ENCODE results near the gene KLK7. TPM values are rescaled to one million over a fixed set of nuclear protein-coding genes. Genes with fewer than 3 reads are reported as not detected.

KLK7 gene
- total and polyA plus RNA-seq, 2 of the 4 experiments (the other 2 are of a cell fraction): not detected

GRCh38 chr19:50963381-50963780 lies 20.3 kb downstream of the KLK7 start:
- Histone ChIP-seq H3K4ac (ENCODE audit: low read depth, low read length) (no peak overlapping the region), H3K4me1 (ENCODE audit: control insufficient read depth, insufficient read depth, low read length) (no peaks in the 10 kb centered on the region), H3K9me3 (ENCODE audit: control insufficient read depth, insufficient read depth, low read length) (peaks cover 17% of the 10 kb centered on the region; the same call in 1 of the 2 replicates), H3K79me1 (ENCODE audit: low read depth in 1 of 2, low read length in 2 of 2) (no peaks in the 10 kb centered on the region), H3K23ac (ENCODE audit: low read depth, low read length) (no peak overlapping the region), H3K27me3 (ENCODE audit: control insufficient read depth, insufficient read depth, low read length) (no peaks in the 10 kb centered on the region), H3K14ac (replicated peaks; ENCODE audit: low read depth, low read length) (no peak overlapping the region), H4K91ac (ENCODE audit: insufficient read depth, low read depth, low read length) (no peak overlapping the region), H2BK5ac (ENCODE audit: low read depth, low read length, poor library complexity, severe bottlenecking) (no peak overlapping the region), H2BK20ac (ENCODE audit: low read depth, low read length) (no peak overlapping the region), H3K4me3 (ENCODE audit: insufficient read depth, low read depth, low read length) (no peak overlapping the region), H4K5ac (ENCODE audit: low read depth, low read length) (no peak overlapping the region), H2AFZ (replicated peaks; ENCODE audit: low read length, poor library complexity) (no peak overlapping the region), H3K4me2 (ENCODE audit: low read depth, low read length) (no peak overlapping the region), H3K36me3 (ENCODE audit: control insufficient read depth, insufficient read depth, low read length) (no peaks in the 10 kb centered on the region), H2AK5ac (ENCODE audit: low read depth, low read length) (no peak overlapping the region), H4K8ac (ENCODE audit: low read depth in 2 of 2, low read length in 2 of 2) (no peak overlapping the region), H2BK120ac (ENCODE audit: low read depth, low read length) (no peak overlapping the region), H3K9ac (ENCODE audit: low read depth, low read length) (no peak overlapping the region), H4K20me1 (ENCODE audit: insufficient read depth, low read length) (no peaks in the 10 kb centered on the region), H3K9me1 (ENCODE audit: insufficient read depth, low read length) (no peaks in the 10 kb centered on the region), H2AK9ac (replicated peaks; ENCODE audit: low read depth, low read length, poor library complexity) (no peak overlapping the region), H3K27ac (ENCODE audit: insufficient read depth, low read length) (no peak overlapping the region), H3K18ac (ENCODE audit: low read depth, low read length) (no peak overlapping the region), H3K56ac (ENCODE audit: extremely low read depth, insufficient read depth, low read length) (no peak overlapping the region), H2BK15ac (ENCODE audit: low read depth, low read length) (no peak overlapping the region)
- TF ChIP-seq CTCF (conservative IDR thresholded peaks at IDR 0.05; ENCODE audit: low read depth, low read length): no peak
- no peak for TF ChIP-seq USF2 (IDR thresholded peaks at IDR 0.05; ENCODE audit: low read depth, low read length)
- TF ChIP-seq SMC3 (IDR thresholded peaks at IDR 0.05; ENCODE audit: low read depth, low read length): no peak
- no peak for TF ChIP-seq MXI1 (IDR thresholded peaks at IDR 0.05; ENCODE audit: borderline replicate concordance, low read depth, low read length)
- TF ChIP-seq MAZ (IDR thresholded peaks at IDR 0.05; ENCODE audit: borderline replicate concordance, low read depth, low read length): no peak
- TF ChIP-seq CHD1 (IDR thresholded peaks at IDR 0.05; ENCODE audit: low read depth, low read length): no peak
- TF ChIP-seq RAD21 (IDR thresholded peaks at IDR 0.05; ENCODE audit: low read length): no peak
- TF ChIP-seq RFX5 (IDR thresholded peaks at IDR 0.05; ENCODE audit: low read depth, low read length): no peak
- no peak for TF ChIP-seq NFE2L2 (IDR thresholded peaks at IDR 0.05; ENCODE audit: low read depth, low read length)
- no peak for TF ChIP-seq ELK1 (IDR thresholded peaks at IDR 0.05; ENCODE audit: borderline replicate concordance, low read depth, low read length)
- TF ChIP-seq BHLHE40 (IDR thresholded peaks at IDR 0.05; ENCODE audit: low read depth, low read length): no peak
- no peak for TF ChIP-seq FOS (IDR thresholded peaks at IDR 0.05; ENCODE audit: low read depth, low read length)
- TF ChIP-seq POLR2A (IDR thresholded peaks at IDR 0.05; ENCODE audit: low read depth, low read length): no peak
- no peak for TF ChIP-seq MAFK (IDR thresholded peaks at IDR 0.05; ENCODE audit: low read depth, low read length)
- TF ChIP-seq RCOR1 (IDR thresholded peaks at IDR 0.05; ENCODE audit: insufficient replicate concordance, low read length): no peak
- ChIA-PET POLR2A (ENCODE audit: unreplicated experiment) (no interaction called here), CTCF (no interaction called here)
- intact Hi-C loops (cut with micrococcal nuclease): no loop called here
- ATAC-seq (ENCODE audit: low read depth) (no peak), DNase-seq (no peak)
- BruUV-seq (replicated peaks): no TSS peak
- in situ Hi-C loops (cut with MboI; ENCODE audit: low sequenced_read_pairs): no loop called here
- 20% methylated on average over 1 of the region's 6 CpGs; no CpG with 5 or more reads in 1 of the 2 experiments for WGBS, 2 experiments (ENCODE audit: extremely low coverage in 2 of 2, insufficient read length in 1 of 2)
- dilution Hi-C loops (cut with HindIII; ENCODE audit: low sequenced_read_pairs, unreplicated experiment): no loop called here
